HG03196 (cell line): ENCODE measurements around the gene SPINK8.
"Not testable (repeated sequence)": the region's sequence is repeated elsewhere in the genome, so short reads cannot be mapped to it uniquely, and the experiment has no call there.

Source experiments
- ATAC-seq: cut with Tn5 transposase; IDR thresholded peaks from one replicate; pipeline ENCODE4 v1.9.1; 2021; ENCODE audit not compliant: unreplicated experiment

SPINK8 gene

DNA sequence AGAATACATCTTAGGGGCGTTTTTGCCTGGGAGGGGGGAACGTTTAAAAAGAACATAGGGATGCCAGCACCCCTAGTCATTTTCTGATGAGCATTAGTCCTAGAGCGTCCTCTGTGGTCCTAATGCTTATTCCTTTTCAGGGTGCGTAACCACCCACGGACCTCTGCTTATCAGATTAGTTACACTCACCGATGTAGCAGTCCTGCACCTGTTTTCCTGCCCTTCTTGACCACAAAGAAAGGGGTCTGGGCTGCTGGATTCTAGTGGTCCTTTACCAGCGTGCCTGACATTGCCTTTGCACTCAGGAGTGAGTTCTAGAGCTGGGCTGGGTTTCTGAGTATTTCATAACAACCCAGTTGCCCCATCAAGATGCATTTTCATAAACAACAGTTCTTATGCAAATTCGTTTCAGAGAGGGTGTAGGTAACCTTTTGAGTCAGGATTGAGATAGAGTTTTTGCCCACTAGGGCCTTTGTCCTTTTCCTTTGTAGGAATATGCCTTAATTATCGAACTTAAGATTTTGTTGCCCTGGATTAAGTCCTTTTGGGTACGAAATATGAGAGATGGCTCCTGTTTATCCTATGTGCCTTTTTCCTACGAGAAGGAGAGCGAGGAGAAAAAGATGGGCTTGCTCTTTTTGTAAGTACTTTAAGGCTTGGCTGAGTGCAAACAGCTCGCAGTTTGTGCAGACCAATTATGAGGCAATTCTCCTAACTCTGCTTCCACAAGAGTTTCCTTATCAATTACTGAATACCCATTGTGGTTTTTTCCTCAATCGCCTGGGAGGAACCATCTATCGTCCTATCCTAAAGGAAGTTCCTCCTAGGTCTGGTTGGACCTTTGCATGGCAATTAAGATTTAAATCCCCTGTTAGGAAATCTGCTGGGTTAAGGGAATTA lies at the start of gene SPINK8:
Gene SPINK8 (minus strand): TSS at position 316 of the 900 bp plus-strand sequence. CDS start 5,320 bp downstream, outside the sequence.
- not testable (repeated sequence) for ATAC-seq

DNA sequence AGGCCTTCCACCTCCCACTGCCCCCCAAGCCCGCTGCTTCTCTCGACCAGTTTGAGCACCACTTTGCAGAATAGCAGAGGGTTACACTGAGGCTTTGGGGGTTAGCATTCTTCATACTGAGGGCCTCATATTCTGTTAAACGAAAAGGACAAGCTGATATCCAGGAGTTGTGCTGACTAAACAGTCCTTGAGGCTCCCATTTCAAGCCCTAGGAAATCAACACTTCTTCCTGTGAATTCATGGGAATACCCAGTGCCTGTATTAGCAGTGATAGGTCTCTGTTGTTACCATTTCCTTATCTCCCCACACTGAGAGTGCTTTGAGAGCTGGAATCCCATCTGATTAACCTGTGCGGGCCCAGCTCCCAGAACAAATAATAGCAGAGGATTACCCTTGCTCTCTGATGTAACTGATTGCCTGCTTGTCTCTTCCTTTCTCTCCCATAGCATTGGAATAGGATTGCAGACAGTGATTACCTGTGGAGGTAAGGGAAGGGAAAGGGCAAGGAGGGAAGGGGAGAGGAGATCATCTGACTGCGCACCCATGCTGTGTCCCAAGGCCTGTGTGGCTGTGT lies 39.5 kb upstream of the SPINK8 start:
- no peak for ATAC-seq

DNA sequence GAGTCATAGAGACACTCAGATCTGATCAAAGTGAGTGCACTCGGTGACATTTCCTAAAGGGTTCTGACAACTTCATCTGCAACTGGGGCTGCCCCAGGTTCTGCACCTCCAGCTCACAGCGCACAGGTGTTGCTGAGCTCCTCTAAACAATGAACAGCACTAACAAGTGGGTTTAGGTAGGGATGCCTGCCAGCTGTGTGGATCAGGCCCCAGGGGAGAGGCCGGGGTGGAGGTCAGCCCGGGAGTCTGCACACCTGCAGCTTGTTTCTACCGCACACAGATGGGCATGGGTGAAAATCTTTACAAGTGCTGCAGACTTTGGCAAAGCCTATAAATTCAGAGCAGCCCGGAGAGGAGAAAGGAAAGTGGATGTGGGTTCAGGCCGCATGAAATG lies 38.9 kb upstream of the SPINK8 start:
- no peak for ATAC-seq

DNA sequence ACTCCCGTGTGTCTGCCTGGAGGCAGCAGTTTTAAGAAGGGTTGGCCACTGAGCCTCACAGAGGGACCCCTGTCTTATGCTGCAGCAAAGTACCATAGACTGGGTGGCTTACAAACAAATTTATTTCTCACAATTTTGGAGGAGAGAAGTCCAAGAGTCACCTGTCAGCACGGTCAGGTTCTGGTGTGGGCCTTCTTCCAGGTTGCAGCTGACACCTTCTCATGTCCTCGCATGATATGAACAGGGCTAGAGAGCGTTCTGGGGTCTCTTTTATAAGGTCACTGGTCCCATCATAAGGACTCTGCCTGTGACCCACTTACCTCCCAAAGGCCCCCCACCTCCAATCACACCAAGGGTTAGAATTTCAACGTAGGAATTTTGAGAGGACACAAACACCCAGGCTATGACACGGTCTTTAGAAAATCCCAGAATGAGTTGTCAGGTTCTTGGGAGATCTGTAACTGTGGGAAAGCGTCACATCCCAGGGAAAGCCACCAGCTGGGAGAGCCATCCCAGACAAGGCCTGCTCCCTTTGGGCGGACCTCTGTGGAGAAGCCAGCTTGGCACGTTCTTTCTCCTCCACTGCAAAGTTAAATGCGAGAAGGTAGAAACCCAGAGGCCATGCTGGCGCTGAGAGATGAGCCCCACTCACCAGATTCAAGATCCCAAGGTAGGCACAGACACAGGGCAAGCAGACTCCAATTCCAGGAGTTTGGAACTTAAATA lies 38.4 kb upstream of the SPINK8 start, which contains the start of gene FBXW12:
Gene FBXW12 (plus strand): TSS at position 569 of the 726 bp plus-strand sequence. CDS start 549 bp downstream, outside the sequence.
- no peak for ATAC-seq

DNA sequence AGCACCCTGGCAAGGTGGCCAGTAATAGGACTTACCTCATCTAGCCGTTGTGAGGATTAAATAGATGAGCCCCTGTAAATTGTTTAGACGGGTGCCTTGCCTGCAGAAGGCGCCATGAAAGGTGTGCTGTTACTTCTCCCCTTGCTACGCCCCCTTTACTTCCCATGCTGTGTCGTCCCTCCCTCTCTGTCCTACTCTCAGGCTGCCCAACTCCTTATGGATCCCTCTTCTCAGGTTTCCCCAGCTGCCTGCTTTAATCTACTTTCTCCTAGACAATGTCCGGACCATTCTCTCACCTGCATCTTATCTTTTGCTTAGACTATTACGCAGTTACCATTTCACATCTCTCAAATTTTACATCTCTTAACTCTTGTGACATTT lies 36.9 kb upstream of the SPINK8 start:
- ATAC-seq = no peak

DNA sequence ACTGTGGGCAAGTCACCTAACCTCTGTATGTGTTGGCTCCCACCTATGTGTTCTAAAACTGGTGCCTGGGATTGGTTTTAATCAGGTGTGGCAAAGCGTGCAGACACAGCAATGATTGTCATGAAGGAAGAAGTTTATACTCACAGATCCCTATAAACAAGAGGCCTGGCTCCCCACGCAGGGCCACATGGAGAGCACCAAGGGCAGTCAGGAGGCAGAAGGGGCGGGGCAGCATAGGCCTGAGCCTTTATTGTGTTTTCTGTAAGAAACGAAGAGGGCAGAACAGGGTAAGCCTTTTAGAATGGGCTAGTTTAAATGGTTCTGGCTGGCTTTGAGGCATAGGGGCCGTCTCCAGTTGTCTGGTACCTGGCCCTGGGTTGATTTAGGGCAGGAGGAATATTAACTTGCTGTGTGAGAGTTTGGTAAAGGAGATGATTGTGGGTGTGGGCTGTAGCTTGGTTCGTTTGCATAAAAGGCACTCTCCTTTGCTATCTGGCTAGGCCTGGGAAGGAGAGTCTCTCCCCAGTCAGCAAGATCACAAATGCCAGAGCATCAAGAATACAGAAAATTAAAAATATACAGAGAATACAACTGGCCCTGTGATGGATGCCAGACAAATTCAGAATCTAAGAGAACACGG lies 36.4 kb upstream of the SPINK8 start:
- ATAC-seq = no peak

DNA sequence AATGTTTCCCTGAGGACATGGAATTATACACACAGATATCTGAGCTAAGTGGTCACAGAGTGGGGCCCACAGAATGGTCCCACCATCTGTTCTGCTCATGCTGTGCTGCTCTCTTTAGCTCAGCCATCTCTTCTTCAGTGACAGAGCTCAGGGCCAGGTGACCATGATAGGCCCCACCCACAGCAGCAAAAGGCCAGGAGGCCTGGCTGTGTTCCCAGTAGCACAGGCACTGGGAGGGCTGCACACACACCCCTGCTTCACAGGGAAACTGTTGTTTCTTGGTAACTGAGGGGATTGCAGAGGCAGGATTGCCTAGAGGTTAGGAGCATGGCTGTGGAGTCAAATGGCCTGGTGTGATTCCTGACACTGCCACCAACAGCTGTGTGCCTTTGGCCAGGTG lies 33.7 kb upstream of the SPINK8 start:
- ATAC-seq = no peak

DNA sequence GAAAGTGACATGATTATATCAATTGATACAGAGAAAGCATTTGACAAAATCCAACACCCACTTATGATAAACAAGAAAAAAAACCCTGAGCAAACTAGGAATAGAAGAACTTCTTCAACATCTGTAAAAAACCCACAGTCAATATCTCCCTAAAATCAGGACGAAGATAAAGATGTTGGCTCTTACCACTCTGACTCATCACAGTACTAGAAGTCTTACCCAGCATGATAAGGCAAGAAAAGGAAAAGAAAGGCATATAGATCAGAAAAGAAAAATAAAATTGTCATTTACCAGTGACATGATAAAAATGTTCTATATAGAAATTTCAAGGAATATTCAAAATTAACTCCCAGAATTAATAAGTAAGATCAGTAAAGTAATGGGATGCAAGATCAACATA lies 31.4 kb upstream of the SPINK8 start:
- no peak for ATAC-seq

DNA sequence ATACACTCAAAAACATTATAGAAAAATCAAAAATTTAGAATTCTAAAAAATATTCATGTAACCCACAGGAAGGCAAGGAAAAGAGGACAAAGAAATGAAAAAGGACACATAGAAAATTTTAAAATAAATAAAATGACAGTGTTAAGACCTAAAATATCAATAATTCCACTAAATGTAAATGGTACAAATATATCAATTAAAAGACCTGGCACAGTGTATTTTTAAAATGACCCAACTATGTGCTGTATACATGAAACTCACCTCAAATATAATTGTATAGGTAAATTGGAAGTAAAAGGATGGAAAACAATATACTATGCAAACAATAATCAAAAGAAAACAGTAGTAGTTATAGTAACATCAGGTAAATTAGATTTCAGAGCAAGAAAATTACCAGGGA lies 28.5 kb upstream of the SPINK8 start:
- ATAC-seq = no peak

DNA sequence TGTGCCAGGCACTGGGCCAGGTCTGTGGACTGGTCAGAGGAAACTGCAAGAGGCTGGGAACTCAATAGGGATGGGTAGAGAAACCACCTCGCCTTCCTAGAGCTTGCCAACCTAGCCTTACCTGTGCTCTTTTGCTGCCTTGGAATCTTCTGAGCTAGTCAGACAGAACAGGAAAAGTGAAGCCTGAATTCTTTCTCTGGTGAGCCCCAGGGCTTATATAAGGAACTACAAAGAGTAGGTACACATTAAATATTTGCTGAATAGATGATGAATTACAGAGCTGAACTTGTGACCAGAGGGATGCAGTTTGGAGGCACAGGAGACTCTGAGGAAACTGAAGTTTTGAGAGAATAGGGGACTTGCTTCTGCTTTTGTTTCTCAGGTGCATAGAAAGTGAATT lies 23.0 kb upstream of the SPINK8 start:
- no peak for ATAC-seq

DNA sequence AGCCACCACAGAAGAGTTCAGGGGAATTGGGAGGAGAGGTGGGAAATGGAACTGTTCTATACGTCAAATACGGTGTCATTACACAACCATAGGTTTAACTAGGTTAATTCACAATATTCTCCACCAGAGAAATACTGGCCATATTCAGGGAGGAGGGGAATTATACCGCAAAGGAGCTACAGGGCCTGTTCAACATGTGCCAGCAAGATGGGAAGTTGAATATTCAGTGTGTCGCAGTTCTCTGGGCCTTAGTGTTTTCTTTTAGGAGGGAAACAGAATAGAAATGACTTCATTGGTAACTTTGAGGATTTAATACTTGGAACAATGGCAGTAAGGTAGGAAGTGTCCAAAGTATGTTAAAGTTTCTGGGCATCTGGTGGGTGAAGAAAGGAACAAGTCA lies 20.5 kb upstream of the SPINK8 start:
- no peak for ATAC-seq

DNA sequence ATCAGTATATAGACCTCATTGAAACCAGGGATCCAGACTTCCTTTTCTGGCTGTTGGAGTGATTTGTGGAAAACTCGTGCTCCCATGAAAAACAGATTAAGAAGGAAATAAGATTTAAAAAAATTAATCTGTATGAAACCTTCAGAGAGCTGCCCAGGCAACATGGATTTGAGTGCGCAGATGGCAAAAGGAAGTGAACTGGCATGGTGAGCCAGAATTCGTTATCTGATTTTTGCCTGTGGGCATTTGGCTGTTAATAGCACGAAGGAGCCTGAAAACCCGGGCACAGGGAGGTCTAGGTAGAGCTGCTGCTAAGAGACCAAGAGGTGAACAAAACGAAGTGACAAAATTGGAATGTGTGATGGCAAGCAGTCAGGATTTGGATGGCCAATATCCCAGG lies 19.1 kb upstream of the SPINK8 start:
- no peak for ATAC-seq

DNA sequence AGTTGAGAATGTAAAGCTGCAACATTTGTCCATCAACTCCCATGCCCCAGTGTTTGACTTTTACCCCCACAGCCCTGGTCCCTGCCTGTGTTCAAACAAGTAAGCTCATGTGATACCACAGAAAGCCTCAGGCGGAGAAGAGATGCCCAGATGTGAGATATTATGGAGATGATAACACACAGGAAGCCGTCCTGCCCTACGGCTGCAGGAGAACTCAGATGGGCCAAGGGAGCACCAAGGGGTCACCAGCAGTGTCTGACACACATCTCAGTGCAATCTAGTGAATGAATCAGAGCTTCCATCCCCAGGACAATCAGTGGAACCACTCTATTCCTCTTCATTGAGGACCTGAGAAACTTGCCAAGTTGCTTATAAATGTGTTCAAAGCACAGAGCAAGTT lies 14.0 kb upstream of the SPINK8 start:
- ATAC-seq = no peak

DNA sequence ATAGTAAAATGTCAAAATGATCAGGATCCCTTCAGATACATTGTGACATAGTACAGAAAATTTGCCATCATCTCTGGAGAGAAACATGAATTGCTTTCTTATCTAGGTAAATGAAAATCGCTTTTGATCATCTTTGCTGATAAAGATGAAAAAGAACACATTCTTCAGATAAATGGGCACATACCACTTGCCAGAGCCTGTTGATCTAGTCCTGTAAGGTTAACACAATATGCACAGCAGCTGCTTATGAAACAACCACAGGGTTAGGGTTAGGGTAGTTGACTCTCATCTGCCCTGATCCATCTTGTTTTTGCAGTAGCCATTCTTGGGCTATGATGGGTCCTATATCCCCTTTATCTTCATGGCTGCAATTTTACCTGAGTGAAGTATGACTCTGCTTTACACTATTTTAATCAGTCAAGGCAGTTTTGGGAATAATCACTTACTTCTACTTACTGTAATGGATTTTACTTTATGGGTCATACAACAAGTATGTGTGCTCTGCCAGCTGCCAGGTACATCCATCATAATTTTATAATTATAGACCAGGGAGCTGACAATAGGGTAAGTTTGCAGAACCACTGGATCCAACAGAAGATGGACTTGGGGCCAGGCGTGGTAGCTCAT lies 12.6 kb upstream of the SPINK8 start:
- ATAC-seq = no peak

DNA sequence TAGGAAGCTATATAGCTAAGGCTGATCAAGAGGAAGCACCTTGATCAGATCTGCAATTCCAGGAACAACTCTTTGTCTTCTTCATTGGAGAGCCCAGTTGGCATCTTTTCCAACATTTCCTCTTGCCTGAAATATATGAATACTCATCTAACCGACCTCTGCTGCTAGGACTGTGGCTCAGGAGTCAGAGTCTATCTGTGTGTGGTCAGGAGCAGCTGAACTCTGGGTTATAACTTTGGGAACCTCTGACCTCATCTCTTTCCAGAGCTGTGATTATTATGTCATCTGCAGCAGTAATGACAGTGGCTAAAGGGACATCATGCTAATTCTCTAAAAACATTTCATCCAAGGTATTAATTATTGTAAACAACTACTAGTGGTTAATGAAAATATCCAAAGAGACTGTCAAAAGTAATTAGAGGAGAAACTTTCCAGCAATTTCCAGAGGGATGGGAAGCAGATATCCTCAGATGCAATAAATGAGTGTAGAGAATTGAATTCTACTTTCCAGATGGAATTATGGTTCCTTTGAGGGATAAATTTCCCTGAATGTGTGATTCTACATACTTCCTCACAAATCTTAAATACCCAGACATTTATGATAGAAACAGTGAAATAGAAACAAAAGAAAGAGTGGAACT lies 11.5 kb upstream of the SPINK8 start:
- no peak for ATAC-seq

DNA sequence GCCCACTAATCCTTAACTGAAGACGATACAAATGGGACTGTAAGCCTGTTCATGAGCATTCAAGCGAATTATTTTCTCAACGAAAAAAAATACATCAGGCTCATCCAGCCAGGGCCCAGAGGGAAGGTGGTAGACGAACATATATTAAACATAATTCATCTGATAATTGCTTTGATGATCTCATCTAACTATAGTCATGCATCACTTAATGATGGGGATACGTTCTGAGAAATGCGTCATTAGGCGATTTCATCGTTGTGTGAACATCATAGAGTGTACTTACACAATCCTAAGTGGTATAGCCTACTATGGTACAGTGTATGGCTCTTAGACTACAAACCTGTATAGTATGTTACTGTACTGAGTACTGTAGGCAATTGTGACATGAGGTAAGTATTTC lies 10.0 kb upstream of the SPINK8 start:
- ATAC-seq = no peak

DNA sequence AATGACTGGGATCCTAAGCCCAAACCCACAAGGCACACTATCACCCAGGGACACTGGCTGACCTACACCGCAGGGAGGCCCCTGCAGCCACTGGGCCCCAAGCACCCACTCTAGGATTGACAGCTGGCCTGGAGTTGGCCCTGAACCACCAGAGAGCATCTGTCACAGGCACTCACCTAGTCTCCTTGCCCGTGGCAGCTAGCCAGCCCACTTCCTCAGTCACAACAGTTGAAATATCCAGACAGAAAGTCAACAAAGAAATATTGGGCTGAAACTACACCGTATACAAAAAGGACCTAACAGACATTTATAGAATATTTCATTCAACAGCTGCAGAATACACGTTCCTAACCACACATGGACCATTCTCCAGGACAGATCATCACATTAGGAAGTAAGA lies 5.2 kb upstream of the SPINK8 start:
- no peak for ATAC-seq

DNA sequence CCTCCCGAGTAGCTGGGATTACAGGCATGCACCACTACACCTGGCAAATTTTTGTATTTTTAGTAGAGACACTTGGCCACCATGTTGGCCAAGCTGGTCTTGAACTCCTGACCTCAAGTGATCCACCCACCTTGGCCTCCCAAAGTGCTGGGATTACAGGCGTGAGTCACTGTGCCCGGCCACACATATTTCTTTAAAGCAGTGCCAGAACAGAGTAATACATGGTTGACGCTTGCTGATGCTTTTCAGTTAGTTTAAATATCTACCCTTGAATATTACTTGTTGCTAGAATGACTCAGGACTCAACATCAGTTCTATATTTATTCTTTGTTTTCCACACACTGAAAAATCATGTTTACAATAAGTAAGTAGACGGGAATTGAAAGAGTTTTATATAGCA lies 4.1 kb upstream of the SPINK8 start:
- not testable (repeated sequence) for ATAC-seq

DNA sequence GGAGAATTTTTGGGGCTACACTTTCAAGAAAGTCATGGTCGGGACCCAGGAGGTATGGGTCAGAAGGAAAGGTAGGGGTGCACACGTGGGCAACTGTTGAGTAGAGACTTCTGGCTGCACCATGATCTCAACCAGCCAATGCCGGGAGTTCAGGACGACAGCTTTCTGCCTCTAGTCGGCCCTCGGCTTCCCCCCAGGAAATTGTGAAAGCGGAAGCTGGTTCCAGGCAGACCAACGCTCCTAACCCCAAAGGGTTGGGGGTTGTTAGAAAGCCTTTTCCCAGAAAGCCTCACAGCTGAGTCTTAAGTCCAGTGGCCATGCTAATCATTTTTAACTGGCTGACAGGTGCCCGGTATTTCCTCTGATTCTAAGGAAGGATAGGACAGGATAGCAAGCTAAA lies 1.8 kb upstream of the SPINK8 start:
- ATAC-seq = not testable (repeated sequence)

DNA sequence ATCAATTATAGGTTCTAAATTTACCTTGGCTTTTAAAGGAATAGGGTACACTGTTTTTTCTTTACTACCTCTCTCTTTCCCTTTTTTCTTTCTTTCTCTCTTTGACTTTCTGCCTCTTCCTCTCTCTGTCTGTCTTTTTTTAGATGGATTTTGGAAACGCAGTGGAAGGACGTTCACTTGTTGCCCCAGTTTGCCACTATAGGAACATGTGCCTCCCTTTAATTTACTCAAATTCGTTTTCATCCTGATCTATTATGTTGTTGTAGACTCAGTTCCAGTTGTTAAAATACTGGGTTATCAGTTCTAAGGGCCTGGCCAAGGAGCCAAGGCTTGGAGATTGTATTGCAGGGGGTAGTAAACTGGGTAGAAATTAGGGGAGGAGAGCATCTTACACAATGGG lies 1.1 kb upstream of the SPINK8 start:
- no peak for ATAC-seq
